Stimulated activated naive CD8-positive, alpha-beta T cell treated with anti-CD3 and anti-CD28 coated beads, Interleukin-15, Interleukin-2, amounts not matched to agents 100 ng/mL and 50 ng/mL, for 24 hours (primary cell): ENCODE results near the gene MAGEA6.
"Not testable (repeated sequence)": the region's sequence is repeated elsewhere in the genome, so short reads cannot be mapped to it uniquely, and the experiment has no call there.

Experiments used
- H3K27ac Mint-ChIP-seq: one replicate; pipeline ENCODE4 v1.8.0; 2021; ENCODE audit warnings: mild to moderate bottlenecking, mixed read lengths
- H3K27me3 Mint-ChIP-seq: one replicate; pipeline ENCODE4 v1.8.0; 2021; ENCODE audit warnings: mixed read lengths
- H3K36me3 Mint-ChIP-seq: one replicate; pipeline ENCODE4 v1.8.0; 2021; ENCODE audit warnings: low read depth, mixed read lengths
- H3K4me1 Mint-ChIP-seq: one replicate; pipeline ENCODE4 v1.8.0; 2021; ENCODE audit warnings: low read depth, mixed read lengths
- H3K4me3 Mint-ChIP-seq: one replicate; pipeline ENCODE4 v1.8.0; 2021; ENCODE audit warnings: mild to moderate bottlenecking, mixed read lengths
- H3K9me3 Mint-ChIP-seq: one replicate; pipeline ENCODE4 v1.8.0; 2021; ENCODE audit warnings: mixed read lengths

Gene MAGEA6, protein sequence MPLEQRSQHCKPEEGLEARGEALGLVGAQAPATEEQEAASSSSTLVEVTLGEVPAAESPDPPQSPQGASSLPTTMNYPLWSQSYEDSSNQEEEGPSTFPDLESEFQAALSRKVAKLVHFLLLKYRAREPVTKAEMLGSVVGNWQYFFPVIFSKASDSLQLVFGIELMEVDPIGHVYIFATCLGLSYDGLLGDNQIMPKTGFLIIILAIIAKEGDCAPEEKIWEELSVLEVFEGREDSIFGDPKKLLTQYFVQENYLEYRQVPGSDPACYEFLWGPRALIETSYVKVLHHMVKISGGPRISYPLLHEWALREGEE

DNA sequence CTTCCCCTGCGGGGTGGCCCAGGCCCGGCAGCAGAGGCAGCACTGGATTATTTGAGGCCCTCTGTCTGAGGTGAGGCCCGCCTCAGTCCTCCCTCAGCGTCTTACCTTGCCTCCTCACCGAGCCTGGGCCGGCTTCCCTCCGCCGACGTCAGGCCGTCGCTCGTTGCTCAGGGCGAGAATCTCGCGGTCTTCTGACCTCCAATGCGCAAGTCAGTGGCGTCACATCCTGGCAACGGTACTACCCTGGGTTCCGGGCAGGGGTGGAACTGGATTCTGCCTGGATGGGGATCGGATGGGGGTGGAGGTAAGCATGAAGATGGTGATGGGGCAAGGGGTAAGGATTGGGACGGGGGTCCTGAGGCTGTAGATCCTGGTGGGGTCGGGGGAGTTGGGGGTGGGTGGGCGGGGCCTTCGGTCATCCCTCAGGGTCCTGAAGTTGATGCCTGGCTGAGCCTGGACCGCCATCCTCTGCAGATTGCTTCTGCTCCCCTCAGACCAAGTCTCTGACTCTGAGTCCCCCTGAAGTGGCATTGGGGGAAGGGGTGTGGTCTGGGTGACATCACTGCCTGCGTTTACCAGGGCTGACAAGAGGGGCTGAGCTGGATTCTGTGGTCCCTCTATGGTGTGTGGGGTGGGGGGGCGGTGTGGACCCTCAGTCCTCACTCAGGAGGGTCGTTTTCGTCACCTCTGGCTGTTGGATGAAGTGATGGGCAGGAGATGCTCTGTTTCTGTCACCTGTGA, at the start of gene MAGEA6:
Gene MAGEA6 (minus strand): TSS at position 141 of the 741 bp plus-strand sequence. CDS start 2,039 bp downstream, outside the sequence.
- H3K36me3 Mint-ChIP-seq, H3K27ac Mint-ChIP-seq, H3K27me3 Mint-ChIP-seq, H3K9me3 Mint-ChIP-seq, H3K4me1 Mint-ChIP-seq, H3K4me3 Mint-ChIP-seq: not testable (repeated sequence)

DNA sequence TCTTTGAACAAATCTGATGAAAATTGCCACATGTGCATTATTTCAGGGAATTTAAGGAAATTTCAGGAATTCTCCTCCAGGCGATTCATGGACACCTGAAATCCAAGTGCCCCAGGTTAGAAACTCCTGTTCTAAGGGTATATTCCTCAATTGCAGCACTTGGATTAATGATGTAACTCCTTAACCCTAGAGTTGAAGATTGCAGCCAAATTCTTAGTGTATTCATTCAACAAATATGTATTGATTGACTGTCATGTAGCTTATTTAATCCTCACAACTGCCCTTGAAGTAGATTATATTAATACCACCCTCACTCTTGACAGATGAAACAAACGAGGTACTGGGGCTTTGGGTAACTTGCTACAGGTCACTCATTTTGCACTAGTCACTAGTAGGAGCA, 49.8 kb upstream of the MAGEA6 start:
- Mint-ChIP-seq H3K4me3 (no peak overlapping the region), H3K36me3 (no peaks in the 10 kb centered on the region), H3K9me3 (no peaks in the 10 kb centered on the region), H3K27ac (no peak overlapping the region), H3K27me3 (peaks cover 12% of the 10 kb centered on the region), H3K4me1 (no peaks in the 10 kb centered on the region)

DNA sequence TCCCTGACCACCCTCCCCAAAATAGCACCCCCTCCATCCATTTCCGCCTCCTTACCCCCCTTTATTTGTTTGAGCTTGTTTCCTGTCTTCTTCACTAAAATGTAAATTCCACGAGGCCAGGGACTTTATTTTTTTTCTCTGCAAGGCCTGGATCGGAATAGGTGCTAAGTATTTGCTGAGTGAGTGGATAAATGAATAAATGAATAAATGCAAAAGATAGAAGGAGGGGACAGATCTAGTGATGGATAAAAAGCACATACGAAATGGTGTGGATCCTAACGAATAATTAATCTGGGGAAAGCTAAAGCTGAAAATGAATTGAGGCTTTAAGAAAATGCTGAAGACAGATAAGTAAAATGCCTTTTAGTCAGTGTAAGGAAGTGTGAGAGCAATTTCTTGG, 48.9 kb upstream of the MAGEA6 start:
- H3K4me1 Mint-ChIP-seq: no peaks in the 10 kb centered on the region
- no peak overlapping the region for H3K27ac Mint-ChIP-seq
- H3K27me3 Mint-ChIP-seq: peaks cover 12% of the 10 kb centered on the region
- no peak overlapping the region for H3K4me3 Mint-ChIP-seq
- H3K9me3 Mint-ChIP-seq: no peaks in the 10 kb centered on the region
- H3K36me3 Mint-ChIP-seq: no peaks in the 10 kb centered on the region

DNA sequence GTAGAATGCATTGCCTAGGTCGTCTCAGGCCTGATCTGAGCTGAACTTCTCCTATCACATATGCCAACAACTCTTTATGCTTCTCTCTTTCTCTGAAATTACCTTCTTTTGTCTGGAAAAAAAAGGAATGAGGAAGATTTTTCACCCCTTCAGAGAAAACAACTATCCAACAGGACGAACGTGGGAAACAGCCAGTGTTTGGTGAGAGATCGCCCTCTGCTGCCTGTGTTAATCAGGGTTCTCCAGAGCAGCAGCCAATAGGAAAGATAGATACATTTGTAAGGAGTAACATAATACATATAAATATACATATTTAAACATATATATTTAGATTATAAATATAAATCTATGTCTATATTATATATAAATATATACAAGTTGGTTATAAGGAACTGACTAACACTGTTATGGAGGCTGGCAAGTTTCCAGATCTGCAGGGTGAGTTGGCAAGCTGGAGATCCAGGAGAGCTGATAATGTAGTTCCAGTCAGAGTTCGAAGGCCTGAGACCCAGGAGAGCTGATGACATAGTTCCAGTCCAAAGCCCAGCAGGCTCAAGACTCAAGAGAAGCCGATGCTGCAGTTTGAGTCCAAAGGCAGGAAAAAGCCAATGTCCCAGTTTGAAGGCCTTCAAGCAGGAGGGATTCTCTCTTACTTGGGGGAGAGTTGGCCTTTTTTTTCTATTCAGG, 47.7 kb upstream of the MAGEA6 start:
- no peak overlapping the region for H3K4me3 Mint-ChIP-seq
- H3K27ac Mint-ChIP-seq: no peak overlapping the region
- no peaks in the 10 kb centered on the region for H3K36me3 Mint-ChIP-seq
- H3K4me1 Mint-ChIP-seq: no peaks in the 10 kb centered on the region
- peaks cover 7% of the 10 kb centered on the region for H3K27me3 Mint-ChIP-seq
- no peaks in the 10 kb centered on the region for H3K9me3 Mint-ChIP-seq

DNA sequence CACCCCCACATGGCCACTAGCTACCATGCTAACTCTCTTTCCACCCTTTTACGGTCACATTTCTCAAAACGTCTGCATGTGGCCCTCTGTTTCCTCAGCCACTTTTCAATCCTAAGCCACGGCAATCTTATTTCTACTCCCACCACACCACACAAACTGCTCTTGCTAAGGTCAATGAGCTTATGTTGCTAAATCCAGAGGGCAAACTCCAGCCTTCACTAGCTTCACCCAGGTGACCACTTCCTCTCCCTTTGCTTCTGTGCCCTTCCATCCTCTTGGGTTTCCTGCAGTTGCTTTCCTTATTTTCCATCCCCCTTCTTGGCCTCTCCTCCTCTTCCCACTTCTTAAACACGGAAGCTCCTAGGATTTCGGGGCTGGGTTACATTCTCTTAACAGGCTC, 44.6 kb upstream of the MAGEA6 start:
- Mint-ChIP-seq H3K4me3 (no peak overlapping the region), H3K4me1 (no peaks in the 10 kb centered on the region), H3K27ac (no peak overlapping the region), H3K36me3 (no peaks in the 10 kb centered on the region), H3K9me3 (no peaks in the 10 kb centered on the region), H3K27me3 (no peaks in the 10 kb centered on the region)

DNA sequence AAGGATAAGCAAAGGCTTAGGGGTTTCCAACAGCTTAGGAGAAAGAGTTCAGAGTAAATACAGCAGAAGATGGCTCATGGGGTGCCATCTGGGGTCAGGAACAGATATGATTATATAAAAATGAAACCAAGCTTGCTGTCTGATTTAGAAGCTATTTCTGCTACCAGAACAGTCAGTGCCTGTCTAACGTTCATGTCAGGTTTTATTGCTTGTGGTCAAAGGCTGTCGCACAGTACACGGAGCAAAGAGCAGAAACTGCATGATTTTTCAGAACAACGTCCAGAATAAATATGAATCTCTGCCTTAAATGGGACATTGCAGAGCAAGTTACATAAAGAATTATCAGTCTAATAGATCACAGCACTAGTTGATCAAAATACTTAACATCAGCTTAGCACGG, 43.7 kb upstream of the MAGEA6 start:
- Mint-ChIP-seq H3K4me1 (no peaks in the 10 kb centered on the region), H3K9me3 (no peaks in the 10 kb centered on the region), H3K36me3 (no peaks in the 10 kb centered on the region), H3K27ac (no peak overlapping the region), H3K27me3 (peaks cover 6% of the 10 kb centered on the region), H3K4me3 (no peak overlapping the region)

DNA sequence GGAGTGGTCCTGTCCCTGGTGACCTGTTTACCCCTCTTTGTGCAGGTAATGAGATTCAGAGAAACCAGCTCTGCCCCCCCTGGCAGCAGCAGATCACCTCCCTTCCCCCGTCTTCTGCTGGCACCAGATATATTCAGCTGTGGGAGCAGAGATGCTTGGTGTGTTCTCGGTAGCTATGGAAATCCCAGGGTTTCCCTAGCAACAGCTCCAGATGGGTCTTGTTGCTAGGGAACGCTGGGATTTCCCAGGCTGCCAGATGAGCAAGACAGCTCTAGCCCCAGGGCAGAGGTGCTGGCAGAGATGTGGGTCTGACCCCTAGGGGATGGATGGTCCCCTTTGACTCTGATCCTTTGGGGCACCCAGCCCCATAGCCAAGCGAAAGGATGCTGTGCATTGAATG, 40.9 kb upstream of the MAGEA6 start:
- Mint-ChIP-seq H3K4me1 (peaks cover 5% of the 10 kb centered on the region), H3K27ac (no peak overlapping the region), H3K36me3 (no peaks in the 10 kb centered on the region), H3K4me3 (no peak overlapping the region), H3K27me3 (peaks cover 6% of the 10 kb centered on the region), H3K9me3 (no peaks in the 10 kb centered on the region)

DNA sequence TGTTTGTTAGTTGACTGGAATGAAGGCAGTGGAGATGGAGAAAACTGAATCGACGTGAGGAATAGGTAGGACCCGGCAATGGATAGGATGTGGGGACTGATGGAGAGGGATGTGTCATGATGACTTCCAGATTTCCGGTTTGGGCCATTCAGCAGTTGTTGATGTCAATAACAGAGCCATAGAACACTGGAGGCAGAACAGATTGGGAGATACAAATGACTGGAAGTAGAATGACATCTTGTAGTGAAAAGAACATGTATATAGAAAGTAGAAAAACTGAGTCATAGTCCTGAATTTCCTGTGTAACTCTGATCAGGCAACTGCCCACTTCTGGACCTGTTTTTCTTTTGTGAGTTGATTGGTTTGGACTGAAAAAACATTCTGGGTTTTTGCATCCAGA, 36.5 kb upstream of the MAGEA6 start:
- Mint-ChIP-seq H3K27me3 (peaks cover 12% of the 10 kb centered on the region), H3K36me3 (no peaks in the 10 kb centered on the region), H3K9me3 (no peaks in the 10 kb centered on the region), H3K27ac (no peak overlapping the region), H3K4me3 (no peak overlapping the region), H3K4me1 (peaks cover 5% of the 10 kb centered on the region)

DNA sequence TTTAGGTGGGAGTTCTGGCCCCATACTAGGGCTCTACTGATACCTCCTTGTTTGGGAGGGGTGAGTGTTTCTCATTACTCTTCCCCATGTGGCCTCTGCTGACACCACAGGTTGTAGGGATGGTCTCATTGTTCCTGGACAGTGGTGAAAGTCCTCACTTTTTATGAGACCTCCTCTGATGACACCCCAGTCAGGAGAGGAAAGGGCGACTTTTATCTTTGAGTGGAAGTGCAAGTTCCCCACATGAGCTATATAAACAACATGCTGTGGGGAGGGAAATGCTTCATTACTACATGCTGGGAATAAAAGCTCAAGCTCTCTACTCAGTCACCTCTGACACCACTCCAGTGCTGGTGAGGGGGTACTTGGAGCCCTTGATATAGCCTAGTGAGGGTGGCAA, 29.5 kb upstream of the MAGEA6 start:
- H3K36me3 Mint-ChIP-seq: no peaks in the 10 kb centered on the region

DNA sequence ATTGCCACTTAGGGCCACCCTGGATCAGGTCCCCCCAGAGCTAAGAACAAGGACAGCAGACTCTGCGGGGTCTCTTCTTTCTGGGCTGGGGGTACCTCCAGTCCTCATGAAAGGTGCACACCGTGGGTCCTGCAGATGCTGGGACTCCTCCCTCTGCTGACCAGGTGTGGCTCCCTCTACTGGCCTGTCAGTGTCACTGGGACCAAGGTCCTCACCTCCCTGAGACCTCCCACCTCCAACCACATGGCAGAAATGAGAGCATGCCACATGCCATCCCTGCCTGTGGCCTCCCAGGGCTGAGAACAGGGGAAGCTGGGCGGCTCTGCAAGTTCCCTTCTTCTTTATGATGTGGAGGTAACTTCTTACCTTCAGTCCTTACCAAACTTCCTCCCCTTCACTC, 17.6 kb upstream of the MAGEA6 start:
- H3K9me3 Mint-ChIP-seq, H3K27me3 Mint-ChIP-seq, H3K4me3 Mint-ChIP-seq, H3K4me1 Mint-ChIP-seq, H3K27ac Mint-ChIP-seq, H3K36me3 Mint-ChIP-seq: not testable (repeated sequence)

More for the DNA sequence above, 29.5 kb upstream of the MAGEA6 start:
- Mint-ChIP-seq H3K27ac (no peak overlapping the region), H3K4me3 (no peak overlapping the region), H3K27me3 (peaks cover 11% of the 10 kb centered on the region), H3K4me1 (no peaks in the 10 kb centered on the region), H3K9me3 (no peaks in the 10 kb centered on the region)

DNA sequence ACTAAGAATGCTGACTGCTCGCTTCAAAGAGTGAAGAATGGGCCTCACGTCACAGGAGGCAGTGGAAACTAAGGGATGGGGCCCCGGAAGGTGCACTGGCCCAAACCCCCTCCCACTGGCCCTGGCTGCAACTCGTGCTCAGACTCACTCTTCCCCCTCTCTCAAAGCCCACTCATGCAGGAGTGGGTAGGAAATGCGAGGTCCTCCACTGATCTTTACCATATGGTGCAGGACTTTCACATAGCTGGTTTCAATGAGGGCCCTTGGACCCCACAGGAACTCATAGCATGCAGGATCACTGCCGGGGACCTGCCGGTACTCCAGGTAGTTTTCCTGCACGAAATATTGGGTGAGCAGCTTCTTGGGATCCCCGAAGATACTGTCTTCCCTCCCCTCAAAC, 2.9 kb downstream of the MAGEA6 start:
- not testable (repeated sequence) for H3K27me3 Mint-ChIP-seq, H3K9me3 Mint-ChIP-seq, H3K36me3 Mint-ChIP-seq, H3K4me3 Mint-ChIP-seq, H3K27ac Mint-ChIP-seq, H3K4me1 Mint-ChIP-seq

DNA sequence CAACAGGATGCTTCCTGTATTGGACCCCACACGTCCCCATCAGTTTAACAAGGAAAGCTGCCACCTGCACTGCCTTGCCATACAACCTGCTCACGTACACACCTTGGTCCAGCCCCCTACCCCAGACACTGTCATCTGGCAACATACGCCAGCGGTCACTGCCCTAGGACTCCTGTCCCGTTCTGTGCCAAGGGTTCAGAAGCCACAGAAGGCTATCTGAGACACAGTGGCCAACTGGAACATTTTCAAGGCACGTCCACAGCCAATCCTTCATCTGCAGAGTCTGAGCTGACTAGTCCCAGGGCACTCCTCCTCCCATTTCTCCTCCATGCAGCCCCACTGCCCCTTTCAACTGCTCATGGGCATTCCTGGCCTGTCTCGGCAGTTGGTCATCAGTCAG, 7.9 kb downstream of the MAGEA6 start:
- not testable (repeated sequence) for H3K9me3 Mint-ChIP-seq, H3K27ac Mint-ChIP-seq, H3K27me3 Mint-ChIP-seq, H3K4me1 Mint-ChIP-seq, H3K4me3 Mint-ChIP-seq, H3K36me3 Mint-ChIP-seq

DNA sequence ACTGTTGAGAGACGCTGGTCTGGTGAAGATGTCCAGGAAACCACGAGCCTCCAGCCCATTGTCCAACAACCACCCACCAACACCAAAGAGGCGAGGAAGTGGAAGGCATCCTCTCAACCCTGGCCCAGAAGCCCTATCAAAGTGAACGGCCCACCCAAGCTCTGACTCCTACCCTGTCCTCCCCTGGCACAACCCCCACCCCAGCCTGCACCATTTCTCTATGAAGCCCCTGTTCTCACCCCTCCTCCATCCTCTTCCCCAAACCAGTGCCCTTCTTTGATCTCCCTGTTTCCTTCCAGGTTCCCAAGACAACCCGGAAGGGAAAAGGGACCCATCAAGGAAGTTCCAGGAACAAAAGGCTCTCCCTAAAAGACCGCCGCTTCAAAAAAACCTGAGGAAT, 9.9 kb downstream of the MAGEA6 start:
- not testable (repeated sequence) for H3K27me3 Mint-ChIP-seq, H3K36me3 Mint-ChIP-seq, H3K27ac Mint-ChIP-seq, H3K4me1 Mint-ChIP-seq, H3K4me3 Mint-ChIP-seq, H3K9me3 Mint-ChIP-seq

DNA sequence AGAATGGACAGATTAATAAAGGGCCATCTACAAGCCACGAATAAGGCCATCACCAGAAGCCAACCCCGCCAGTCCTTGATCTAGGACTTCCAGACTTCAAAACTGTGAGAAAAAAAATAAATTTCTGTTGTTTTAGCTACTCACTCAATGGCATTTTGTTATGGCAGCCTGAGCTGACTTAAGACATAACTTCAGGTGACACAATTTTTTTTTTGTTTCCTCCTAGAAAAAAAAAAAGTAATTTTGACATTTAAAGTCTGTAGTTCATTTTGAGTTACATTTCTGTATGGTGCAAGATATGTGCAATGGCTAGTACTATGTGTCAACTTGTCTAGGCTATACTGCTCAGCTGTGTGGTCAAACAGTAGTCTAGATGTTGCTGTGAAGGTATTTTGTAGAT, 10.6 kb downstream of the MAGEA6 start, which contains the start of gene CSAG3:
Gene CSAG3 (plus strand): TSS at position 301 of the 400 bp plus-strand sequence.
- H3K27me3 Mint-ChIP-seq, H3K9me3 Mint-ChIP-seq, H3K27ac Mint-ChIP-seq, H3K36me3 Mint-ChIP-seq, H3K4me3 Mint-ChIP-seq, H3K4me1 Mint-ChIP-seq: not testable (repeated sequence)

DNA sequence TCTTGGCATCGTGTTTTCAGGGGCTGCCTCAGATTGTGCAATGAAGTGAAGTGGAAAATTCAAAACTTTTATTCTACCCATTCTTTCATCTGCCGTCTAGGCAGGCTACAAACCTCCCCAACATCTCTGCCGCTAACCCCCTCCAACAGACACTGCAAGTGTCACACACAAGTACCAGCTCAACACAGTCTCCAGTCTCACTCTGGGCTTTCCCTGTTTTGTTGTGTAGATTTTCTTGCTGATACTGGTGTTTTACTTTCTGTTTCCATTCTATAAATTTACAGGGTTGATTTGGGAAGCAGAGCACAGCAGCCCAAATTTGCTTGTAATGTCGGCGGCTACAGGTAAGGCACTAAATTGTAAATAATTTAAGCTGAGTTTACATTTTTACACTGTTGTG, 14.6 kb downstream of the MAGEA6 start:
- H3K36me3 Mint-ChIP-seq, H3K27ac Mint-ChIP-seq: not testable (repeated sequence)

More for the DNA sequence above, 14.6 kb downstream of the MAGEA6 start:
- not testable (repeated sequence) for H3K9me3 Mint-ChIP-seq, H3K4me1 Mint-ChIP-seq, H3K27me3 Mint-ChIP-seq, H3K4me3 Mint-ChIP-seq
